ENCODE data around the gene GET4. TPM values are rescaled to one million over a fixed set of nuclear protein-coding genes. Genes with fewer than 3 reads are reported as not detected.

Gene GET4
- total and polyA plus RNA-seq, 5 experiments from 2014 or later = 23.0 to 64.1 (median 34.6) TPM

DNA sequence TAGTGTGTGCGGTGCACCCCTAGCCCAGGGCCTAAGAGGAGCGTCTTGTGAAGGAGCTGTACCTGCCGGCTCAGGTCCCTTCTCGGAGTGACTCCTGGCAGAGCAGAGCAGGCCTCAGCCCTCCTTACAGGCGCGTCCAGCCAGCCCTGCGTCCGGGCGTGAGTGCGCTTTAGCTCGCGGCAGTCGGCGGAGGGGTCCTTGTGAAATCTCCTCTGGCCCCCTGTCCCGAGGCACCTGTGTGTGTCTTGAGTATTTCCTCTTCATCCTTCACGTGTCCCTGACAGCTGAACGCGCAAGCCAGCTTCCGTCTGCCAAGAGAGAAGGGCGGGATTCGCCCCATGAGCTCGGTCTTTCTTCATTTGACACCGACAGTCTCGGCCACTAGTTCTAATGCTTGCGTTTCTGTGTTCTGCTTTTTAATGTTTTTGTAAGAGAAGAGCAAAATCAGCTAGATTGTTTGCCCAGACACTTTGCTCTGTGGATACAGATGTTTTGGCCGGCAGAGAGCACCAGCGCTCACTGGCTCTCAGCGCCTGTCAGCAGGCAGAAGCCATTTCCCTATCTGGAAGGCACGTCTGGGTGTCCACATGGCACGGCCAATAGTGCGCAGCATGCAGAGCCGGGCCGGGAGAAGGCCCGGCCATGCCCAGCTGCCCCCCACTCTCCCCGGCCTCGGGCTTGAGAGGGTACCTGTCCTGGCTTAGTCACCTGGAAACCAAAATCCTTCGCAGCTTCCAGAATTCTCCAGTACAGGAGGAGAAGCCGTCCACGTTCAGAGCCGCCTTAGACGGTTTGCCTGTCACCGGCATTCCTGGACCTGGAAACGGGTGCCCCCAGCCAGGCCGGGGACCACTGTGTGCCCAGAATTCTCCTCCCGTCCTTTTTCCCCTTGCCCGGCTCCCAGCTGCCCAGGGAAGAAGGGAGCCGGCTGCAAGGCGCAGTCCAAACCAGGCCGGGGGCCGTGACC is 7.0 kb downstream of the GET4 start:
- H3K4me3 Mint-ChIP-seq = peak overlapping the region in 1 of 10 donors; percentile 42
- POLR2A ChIA-PET = no interaction called here

DNA sequence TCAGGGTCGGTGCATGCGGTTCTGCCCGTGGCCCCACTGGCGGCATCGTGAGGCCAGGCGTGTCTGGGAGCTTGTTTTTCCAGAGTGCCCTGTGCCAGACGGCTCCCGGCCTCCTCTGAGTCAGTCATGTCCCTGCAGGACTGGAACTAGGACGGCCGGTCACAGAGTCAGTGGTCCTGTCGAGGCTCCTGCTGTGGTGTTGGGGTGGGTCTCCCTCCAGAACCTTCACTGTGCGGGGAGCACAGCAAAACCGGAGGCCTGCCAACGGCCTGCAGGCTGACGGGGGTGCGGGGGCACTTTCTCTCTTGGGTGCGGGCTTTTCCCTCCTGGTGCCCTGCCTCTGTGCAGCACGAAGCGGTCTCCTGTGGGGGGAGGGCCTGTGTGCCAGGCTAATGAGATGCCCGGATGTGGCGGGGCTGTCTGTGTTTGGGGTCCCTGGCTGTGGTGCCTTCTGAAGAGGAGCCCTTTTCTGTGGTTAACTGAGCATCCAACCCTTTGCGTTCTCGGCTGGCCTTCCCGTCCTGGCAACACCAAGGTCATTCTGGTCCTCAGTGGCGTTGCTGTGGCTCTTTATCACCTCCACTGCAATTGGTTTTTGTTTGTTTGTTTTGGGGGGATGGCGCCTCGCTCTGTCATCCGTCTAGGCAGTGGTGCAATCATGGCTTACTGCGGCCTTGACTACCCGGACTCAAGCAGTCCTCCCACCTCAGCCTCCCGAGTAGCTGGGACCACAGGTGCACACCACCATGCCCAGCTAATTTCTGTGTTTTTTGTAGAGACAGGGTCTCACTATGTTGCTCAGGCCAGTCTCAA is 8.0 kb downstream of the GET4 start:
- Mint-ChIP-seq H3K9me3 (no peaks in the 10 kb centered on the region), H3K4me3 (peak overlapping the region in 1 of 10 donors; percentile 36), H3K27ac (peak overlapping the region in 2 of 10 donors; percentile 27 to 55), H3K36me3 (peaks cover 0 to 19% (median 0%) of the 10 kb centered on the region in 3 donors), H3K27me3 (no peaks in the 10 kb centered on the region), H3K4me1 (peaks cover 9 to 56% (median 22%) of the 10 kb centered on the region in 4 donors)
- ATAC-seq (no peak), DNase-seq (no peak)
- POLR2A ChIA-PET = interaction anchor here (1.2 kb wide), 1 partner anchor 10 kb away, joined by 4 read pairs; no protein-coding TSS in a partner anchor

More for the DNA sequence above, 7.0 kb downstream of the GET4 start:
- Mint-ChIP-seq H3K27me3 (no peaks in the 10 kb centered on the region), H3K36me3 (peaks cover 0 to 16% (median 0%) of the 10 kb centered on the region in 3 donors), H3K4me1 (peaks cover 14 to 64% (median 30%) of the 10 kb centered on the region in 4 donors), H3K9me3 (no peaks in the 10 kb centered on the region), H3K27ac (no peak overlapping the region)
- DNase-seq (no peak), ATAC-seq (no peak)

DNA sequence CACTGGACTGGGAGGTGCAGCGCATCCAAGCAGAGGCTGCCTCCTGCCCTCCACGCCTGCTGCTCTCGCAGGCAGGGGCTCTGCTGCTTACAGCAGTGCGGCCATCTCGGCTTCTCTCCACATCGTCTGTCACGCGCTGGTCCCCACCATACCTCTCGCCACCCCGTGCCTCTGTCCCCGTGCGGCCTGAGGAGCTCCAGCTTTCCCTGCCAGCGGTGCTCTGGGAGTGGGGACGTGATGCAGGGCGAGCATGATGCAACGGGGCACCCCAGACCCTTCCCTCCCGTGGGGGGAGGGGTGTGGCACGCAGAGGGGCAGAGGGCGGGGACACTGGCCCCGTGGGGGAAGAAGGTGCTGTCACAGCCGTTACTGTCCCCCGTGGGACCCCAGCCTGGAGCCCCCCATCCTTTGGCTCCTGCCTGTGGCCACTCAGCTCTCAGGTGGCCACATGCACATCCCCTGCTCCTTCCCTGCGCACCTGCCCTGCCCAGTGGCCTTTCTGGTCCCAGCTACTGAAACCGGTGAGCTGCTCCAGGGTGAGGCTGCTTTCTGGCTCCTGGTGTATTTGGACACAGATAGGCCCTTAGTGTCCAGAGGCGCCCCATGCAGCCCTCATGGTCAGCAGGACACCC is 9.0 kb downstream of the GET4 start:
- H3K36me3 Mint-ChIP-seq = peaks cover 0 to 20% (median under 1%) of the 10 kb centered on the region in 3 donors
- H3K4me1 Mint-ChIP-seq = peaks cover 6 to 49% (median 19%) of the 10 kb centered on the region in 4 donors
- no peaks in the 10 kb centered on the region for H3K27me3 Mint-ChIP-seq
- POLR2A ChIA-PET = interaction anchor here (1.2 to 1.4 kb wide), 2 partner anchors 11 to 90 kb away, joined by 3 to 5 read pairs; partner anchors contain the start of gene COX19
- H3K4me3 Mint-ChIP-seq = no peak overlapping the region
- ATAC-seq = no peak
- no peak overlapping the region for H3K27ac Mint-ChIP-seq
- no peaks in the 10 kb centered on the region for H3K9me3 Mint-ChIP-seq
- no peak for DNase-seq

DNA sequence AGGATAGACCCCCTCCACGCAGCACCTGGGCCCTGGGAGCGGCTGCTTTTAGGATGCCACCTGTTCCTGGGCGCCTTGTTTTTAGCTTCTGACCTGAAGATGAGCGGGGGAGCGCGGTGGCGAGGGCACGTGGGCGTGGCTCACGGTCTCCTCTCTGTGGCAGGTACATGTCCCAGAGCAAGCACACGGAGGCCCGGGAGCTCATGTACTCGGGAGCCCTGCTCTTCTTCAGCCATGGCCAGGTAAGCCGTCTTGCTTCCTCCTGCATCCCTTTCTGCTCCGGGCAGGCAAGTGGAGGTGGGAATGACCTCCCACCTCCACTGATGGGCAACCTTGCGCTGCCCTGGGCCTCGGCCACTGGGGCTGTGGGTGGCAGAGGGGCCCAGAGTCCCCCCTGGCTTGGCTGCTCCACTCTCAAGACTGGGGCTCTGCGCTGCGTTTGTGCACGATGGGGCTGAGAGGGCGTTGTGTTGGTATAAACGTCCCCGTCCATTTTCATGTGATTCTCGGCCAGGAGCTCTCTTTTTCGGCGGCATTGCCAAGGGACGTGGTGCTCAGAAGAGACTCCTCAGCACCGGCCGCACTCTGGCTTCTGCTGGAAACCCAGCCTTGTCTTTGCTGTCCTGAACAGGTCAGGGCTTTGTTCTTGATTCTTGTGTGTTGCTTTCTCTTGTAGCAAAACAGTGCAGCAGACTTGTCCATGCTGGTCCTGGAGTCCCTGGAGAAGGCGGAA is 9.7 kb downstream of the GET4 start:
- no peaks in the 10 kb centered on the region for H3K27me3 Mint-ChIP-seq
- no peaks in the 10 kb centered on the region for H3K9me3 Mint-ChIP-seq
- no peak overlapping the region for H3K27ac Mint-ChIP-seq
- no peak for ATAC-seq
- peaks cover 0 to 27% (median 4%) of the 10 kb centered on the region in 3 donors for H3K36me3 Mint-ChIP-seq
- DNase-seq = no peak
- H3K4me3 Mint-ChIP-seq = no peak overlapping the region
- POLR2A ChIA-PET = interaction anchor here (1.2 to 1.4 kb wide), 2 partner anchors 10 to 89 kb away, joined by 3 to 5 read pairs; partner anchors contain the start of gene COX19
- H3K4me1 Mint-ChIP-seq = peaks cover 6 to 45% (median 17%) of the 10 kb centered on the region in 4 donors

DNA sequence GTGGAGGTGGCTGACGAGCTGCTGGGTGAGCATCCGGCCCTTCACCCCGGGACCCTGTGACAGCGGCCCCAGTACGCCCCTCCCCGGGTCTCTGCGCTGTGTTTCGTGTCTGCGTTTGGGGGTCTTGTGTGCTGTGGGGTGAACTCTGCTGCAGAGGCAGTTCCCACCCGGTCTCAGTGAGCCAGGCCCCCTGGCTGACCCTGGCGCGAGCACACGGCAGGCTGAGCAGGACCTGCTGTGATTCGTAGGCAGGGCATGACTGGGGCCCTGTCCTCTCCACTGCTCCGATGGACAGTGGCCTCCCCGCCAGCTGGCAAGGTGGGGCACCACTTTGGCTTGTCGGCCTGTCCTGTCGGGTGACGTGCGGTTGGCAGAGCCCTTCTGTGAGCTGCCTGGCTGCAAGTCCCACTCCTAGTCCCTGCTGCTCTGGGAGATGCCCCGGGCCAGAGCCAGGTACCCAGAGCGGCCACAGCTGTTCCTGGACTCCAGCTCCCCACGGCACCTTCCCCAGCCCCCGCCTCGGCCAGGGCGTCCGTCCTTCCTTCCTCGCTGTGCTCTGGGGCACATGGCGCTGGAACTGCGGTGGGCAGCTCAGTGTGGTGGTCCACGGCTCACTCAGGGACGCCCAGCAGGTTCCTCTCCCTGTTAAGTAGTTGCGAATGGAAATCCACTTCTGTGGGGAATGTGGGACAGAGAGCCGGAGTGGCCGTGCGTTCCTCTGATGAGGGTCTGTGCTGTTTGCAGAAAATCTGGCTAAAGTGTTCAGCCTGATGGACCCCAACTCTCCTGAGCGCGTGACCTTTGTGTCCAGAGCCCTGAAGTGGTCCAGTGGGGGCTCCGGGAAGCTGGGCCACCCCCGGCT is 10.5 kb downstream of the GET4 start:
- no peak overlapping the region for H3K27ac Mint-ChIP-seq
- POLR2A ChIA-PET = interaction anchor here (1.2 kb wide), 1 partner anchor 9 kb away, joined by 3 read pairs; no protein-coding TSS in a partner anchor
- no peak overlapping the region for H3K4me3 Mint-ChIP-seq
- H3K36me3 Mint-ChIP-seq = peaks cover 0 to 32% (median 4%) of the 10 kb centered on the region in 3 donors
- no peaks in the 10 kb centered on the region for H3K9me3 Mint-ChIP-seq
- DNase-seq (no peak), ATAC-seq (no peak)
- peaks cover 4 to 40% (median 13%) of the 10 kb centered on the region in 4 donors for H3K4me1 Mint-ChIP-seq
- H3K27me3 Mint-ChIP-seq = no peaks in the 10 kb centered on the region

DNA sequence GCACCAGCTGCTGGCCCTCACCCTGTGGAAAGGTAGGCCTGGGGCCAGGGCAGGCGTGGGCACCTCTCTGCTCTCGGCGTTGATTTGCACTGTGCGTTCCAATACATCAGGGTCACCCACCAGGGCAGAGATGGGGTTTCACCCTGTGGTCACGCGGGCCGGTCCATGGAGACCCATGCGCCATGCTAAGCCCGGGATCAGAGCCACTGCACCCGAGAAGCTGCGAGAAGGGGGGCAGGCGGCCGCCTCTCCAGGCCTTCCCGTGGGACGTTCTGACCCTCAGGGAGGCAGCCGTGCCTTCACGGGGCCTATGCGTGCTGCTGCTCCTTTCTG is 11.1 kb downstream of the GET4 start:
- H3K27ac Mint-ChIP-seq = no peak overlapping the region
- no peaks in the 10 kb centered on the region for H3K27me3 Mint-ChIP-seq
- POLR2A ChIA-PET = no interaction called here
- ATAC-seq (no peak), DNase-seq (no peak)
- H3K36me3 Mint-ChIP-seq = peaks cover 0 to 37% (median 7%) of the 10 kb centered on the region in 3 donors
- no peak overlapping the region for H3K4me3 Mint-ChIP-seq
- H3K4me1 Mint-ChIP-seq = peaks cover 4 to 36% (median 11%) of the 10 kb centered on the region in 4 donors
- no peaks in the 10 kb centered on the region for H3K9me3 Mint-ChIP-seq

DNA sequence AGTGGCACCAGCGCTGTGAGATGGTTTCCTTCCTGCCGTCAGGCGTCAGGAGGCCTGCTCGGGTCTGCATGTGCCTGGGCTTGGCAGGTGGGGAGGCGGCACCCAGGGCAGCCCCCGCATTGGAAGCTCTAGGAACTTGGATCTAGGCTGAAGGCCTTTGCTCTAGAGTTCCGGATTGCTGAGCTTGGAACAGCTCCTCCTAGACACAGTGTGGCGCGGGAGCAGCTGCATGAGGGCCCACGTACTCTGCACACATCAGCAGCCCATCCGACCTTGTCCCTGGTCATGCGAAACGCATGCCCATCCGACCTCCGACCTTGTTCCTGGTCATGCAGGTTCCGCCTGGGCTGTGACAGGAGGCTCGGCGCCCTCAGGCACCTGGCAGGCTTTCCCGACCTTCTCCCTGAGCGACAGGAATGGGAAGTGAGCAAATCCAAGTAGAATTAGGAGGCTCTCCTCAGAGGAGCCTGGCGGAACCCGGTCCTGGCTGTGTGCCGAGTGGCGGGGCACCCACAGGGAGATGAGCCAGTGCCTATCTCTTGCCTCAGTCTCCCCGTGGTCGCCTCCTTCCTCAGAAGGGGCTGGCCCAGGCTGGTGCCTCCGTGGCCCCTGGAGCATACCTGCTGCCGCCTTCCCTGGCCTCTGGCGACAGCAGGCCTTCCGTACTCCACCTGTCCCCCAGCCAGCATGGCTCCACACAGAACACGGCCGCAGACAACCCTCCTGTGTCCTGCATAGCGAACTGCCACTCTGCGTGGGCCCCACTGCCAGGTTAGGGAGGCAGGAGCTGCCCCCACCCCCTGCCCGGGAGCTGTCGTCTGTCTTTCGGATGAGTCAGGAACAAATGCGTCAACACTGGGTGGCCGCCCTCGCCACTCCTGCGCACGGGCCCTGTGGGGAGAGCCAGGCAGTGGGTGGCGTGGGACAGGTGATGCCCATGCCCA is 12.0 kb downstream of the GET4 start:
- Mint-ChIP-seq H3K27me3 (no peaks in the 10 kb centered on the region), H3K4me3 (peak overlapping the region in 1 of 10 donors; percentile 32), H3K27ac (no peak overlapping the region), H3K4me1 (peaks cover 7 to 35% (median 11%) of the 10 kb centered on the region in 4 donors), H3K36me3 (peaks cover 0 to 45% (median 8%) of the 10 kb centered on the region in 3 donors), H3K9me3 (no peaks in the 10 kb centered on the region)
- ATAC-seq = no peak
- POLR2A ChIA-PET = interaction anchor here (1.0 kb wide), 1 partner anchor 12 kb away, joined by 4 read pairs; the partner anchor contains the start of gene GET4
- no peak for DNase-seq

DNA sequence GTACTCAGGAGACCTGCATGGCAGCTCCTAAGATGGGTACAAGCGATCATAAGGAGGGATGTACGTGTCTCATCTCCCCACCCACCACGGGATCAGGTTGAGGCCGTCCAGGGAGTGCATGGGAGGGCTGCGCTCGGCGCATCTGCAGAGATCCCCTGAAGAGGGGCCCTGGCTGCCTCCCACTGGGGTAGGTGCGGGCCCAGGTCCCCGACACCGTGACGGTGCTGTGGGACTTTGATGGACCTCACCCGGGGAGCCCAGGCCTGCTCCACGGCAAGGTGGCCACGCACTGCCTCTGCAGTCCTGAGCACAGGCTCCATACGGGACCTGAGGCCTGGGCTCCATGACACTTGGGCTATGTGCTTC is 12.7 kb downstream of the GET4 start:
- ATAC-seq = no peak
- Mint-ChIP-seq H3K4me1 (peaks cover 7 to 32% (median 11%) of the 10 kb centered on the region in 4 donors), H3K9me3 (no peaks in the 10 kb centered on the region), H3K36me3 (peaks cover 0 to 49% (median 8%) of the 10 kb centered on the region in 3 donors), H3K27ac (no peak overlapping the region), H3K27me3 (no peaks in the 10 kb centered on the region), H3K4me3 (no peak overlapping the region)
- no peak for DNase-seq
- POLR2A ChIA-PET = interaction anchor here (1.0 kb wide), 1 partner anchor 12 kb away, joined by 4 read pairs; the partner anchor contains the start of gene GET4

DNA sequence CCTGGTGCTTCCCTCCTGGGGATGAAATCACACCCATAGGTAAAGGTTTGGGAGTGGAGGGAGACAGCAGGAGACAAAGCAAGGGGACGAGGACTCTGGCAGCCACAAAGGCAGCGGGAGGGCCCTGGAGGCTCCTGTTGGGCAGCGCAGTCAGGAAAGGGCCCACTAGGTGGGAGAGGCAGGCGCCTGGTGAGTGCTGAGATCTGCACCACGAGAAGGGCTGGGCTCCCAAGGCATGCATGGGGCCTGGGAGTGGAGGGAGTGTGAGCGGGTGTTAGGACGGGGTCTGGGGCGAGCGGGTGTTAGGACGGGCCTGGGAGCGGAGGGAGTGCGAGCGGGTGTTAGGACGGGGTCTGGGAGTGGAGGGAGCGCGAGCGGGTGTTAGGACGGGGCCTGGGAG is 13.0 kb downstream of the GET4 start:
- H3K9me3 Mint-ChIP-seq = no peaks in the 10 kb centered on the region
- peaks cover 0 to 52% (median 8%) of the 10 kb centered on the region in 3 donors for H3K36me3 Mint-ChIP-seq
- no peak overlapping the region for H3K4me3 Mint-ChIP-seq
- ATAC-seq (no peak), DNase-seq (no peak)
- H3K27ac Mint-ChIP-seq = no peak overlapping the region
- H3K27me3 Mint-ChIP-seq = no peaks in the 10 kb centered on the region
- peaks cover 7 to 29% (median 11%) of the 10 kb centered on the region in 4 donors for H3K4me1 Mint-ChIP-seq
- POLR2A ChIA-PET = no interaction called here

DNA sequence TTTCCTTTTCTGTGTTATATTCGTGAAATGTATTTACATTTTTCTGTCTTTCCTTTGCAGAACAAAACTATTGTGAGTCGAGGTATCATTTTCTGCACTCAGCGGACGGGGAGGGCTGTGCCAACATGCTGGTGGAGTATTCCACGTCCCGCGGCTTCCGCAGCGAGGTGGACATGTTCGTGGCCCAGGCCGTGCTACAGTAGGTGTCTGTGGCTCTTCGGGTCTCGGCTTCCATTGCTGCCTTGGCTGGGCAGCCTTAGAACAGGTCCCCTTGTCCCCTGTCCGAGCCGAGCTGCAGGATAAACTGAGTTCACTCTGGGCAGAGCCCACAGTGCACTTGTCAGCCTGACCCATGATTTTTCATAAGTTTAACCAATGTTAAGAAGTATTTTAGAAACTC is 14.5 kb downstream of the GET4 start:
- peaks cover 0 to 58% (median 14%) of the 10 kb centered on the region in 3 donors for H3K36me3 Mint-ChIP-seq
- no peak overlapping the region for H3K4me3 Mint-ChIP-seq
- no peak for ATAC-seq

More for the DNA sequence above, 14.5 kb downstream of the GET4 start:
- POLR2A ChIA-PET = interaction anchor here (0.9 kb wide), 2 partner anchors 12 to 40 kb away, joined by 3 read pairs; no protein-coding TSS in a partner anchor
- no peak for DNase-seq
- peak overlapping the region in 1 of 10 donors; percentile 43 for H3K27ac Mint-ChIP-seq
- H3K9me3 Mint-ChIP-seq = no peaks in the 10 kb centered on the region
- no peaks in the 10 kb centered on the region for H3K27me3 Mint-ChIP-seq
- H3K4me1 Mint-ChIP-seq = peaks cover 4 to 18% (median 9%) of the 10 kb centered on the region in 4 donors

Data from naive thymus-derived CD8-positive, alpha-beta T cell (primary cell).